ENCODE data around the gene XRCC1.
"Not testable (repeated sequence)": the region's sequence is repeated elsewhere in the genome, so short reads cannot be mapped to it uniquely, and the experiment has no call there.

The XRCC1 gene

GRCh38 chr19:43541920-43542650 is 33.2 kb downstream of the XRCC1 start:
- no peak for DNase-seq

- no peak for DNase-seq
These were observed 34.9 kb downstream of the XRCC1 start for GRCh38 chr19:43540381-43540780.

GRCh38 chr19:43538922-43539321 is 36.4 kb downstream of the XRCC1 start:
- DNase-seq, result no peak

DNA sequence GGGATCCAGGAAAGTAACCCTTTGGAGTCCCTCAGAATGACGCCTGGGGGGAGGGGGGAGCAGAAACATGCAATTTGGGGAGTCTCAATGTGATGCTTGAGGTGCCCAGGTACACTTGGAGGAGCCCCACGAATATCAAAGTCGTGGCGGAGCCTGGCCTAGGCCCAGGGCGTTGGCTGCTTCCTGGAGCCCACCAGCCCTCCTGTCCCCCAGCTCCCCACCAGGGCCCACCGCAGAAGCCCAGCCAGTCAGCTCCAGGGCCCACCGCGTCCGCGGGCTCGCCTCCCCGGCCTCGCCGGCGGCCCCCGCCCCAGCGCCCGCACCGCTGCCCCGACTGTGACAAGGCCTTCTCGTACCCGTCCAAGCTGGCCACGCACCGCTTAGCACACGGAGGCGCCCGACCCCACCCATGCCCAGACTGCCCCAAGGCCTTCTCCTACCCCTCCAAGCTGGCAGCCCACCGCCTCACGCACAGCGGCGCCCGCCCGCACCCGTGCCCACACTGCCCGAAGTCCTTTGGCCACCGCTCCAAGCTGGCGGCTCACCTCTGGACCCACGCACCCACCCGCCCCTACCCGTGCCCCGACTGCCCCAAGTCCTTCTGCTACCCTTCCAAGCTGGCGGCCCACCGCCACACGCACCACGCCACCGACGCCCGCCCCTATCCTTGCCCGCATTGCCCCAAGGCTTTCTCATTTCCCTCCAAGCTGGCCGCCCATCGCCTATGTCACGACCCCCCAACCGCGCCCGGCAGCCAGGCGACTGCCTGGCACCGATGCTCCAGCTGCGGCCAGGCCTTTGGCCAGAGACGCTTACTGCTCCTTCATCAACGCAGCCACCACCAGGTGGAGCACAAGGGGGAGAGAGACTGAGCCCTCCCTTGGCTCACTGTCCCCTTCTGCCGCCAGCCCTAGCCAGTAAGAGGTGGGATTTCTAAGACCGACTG is 40.2 kb downstream of the XRCC1 start:
- peak; percentile 53 for DNase-seq

- DNase-seq, result no peak
These were observed 41.0 kb downstream of the XRCC1 start for GRCh38 chr19:43534305-43534815.

- DNase-seq, result peak; percentile 96
These were observed 41.6 kb downstream of the XRCC1 start for GRCh38 chr19:43533546-43534304.

DNA sequence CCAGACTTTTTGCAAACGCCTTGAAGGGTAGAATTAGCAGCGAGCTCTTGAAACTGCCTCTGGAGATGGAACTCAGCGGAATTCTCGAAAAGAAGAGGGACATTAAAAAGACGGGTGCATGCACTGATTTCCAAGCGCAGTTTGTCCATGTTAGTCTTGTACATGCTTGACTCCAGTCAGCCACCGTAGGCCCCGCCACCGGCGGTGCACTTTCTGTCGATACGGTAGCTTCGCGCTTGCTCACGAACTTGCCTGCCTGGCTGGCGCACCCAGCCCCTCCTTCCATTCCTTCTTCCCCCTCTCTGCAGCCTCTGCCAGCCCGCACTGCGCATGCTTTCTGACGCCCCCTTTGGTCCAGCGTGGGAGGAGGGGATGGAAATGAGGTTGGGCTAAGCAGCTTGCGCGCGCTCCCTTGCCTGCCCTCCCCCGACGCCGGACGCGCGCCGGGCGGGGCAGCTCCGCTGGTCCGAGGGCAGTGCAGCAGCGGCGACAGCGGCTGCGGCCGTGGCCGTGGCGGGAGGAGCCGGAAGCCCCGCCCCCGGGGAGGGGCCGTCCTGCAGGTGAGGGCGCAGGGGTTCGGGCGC is 42.3 kb downstream of the XRCC1 start, which contains the start of gene ZNF575:
Gene ZNF575, plus strand, starts transcription at position 227 of the 584 bp plus-strand sequence. CDS start 1,235 bp downstream, outside the sequence.
- DNase-seq, result peak; percentile 90

- DNase-seq, result no peak
These were observed 42.8 kb downstream of the XRCC1 start for GRCh38 chr19:43532571-43532961.

DNA sequence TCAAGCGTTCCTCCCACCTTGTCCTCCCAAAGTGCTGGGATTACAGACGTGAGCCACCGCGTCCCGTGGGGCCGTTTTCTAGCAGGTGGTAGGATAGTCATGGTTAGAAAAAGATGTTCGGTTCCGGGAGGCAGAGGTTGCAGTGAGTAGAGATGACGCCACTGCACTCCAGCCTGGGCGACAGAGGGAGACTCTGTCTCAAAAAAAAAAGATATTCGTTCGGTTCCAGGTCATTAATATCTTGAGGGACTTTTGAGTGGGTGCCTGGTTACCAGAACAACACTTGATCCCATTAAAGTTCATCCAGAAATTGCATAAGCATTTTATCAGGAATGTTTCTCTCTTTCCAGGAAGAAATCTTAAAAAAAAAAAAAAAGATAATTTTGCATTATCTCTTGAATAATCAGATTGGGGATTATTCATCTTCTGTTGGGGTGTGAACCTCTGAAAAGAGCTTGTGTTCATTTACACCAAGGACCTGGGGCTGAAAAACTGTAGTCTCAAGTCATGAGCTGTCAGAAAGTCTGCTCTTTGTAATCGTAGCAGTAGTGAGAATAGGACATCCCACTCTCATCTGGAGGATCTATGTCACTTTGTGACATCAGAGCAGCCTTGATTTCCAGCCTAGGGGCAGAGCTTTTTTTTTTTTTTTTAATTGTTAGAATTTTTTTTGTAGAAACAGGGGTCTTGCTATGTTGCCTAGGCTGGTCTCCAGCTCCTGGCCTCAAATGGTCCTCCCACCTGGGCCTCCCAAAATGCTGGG is 47.3 kb downstream of the XRCC1 start:
- DNase-seq, result no peak

GRCh38 chr19:43526884-43527859 is 48.2 kb downstream of the XRCC1 start, which contains the start of gene ETHE1:
Gene ETHE1, minus strand, starts transcription at chr19:43527201. Its CDS starts 24 bp downstream, at chr19:43527177.
- DNase-seq, result peak; percentile 85

GRCh38 chr19:43525836-43526771 is 49.2 kb downstream of the XRCC1 start:
- DNase-seq, result peak; percentile 43

GRCh38 chr19:43524922-43525835 is 50.1 kb downstream of the XRCC1 start:
- DNase-seq, result peak; percentile 58

- not testable (repeated sequence) for DNase-seq
These were observed 51.6 kb downstream of the XRCC1 start for GRCh38 chr19:43523696-43524095.

DNA sequence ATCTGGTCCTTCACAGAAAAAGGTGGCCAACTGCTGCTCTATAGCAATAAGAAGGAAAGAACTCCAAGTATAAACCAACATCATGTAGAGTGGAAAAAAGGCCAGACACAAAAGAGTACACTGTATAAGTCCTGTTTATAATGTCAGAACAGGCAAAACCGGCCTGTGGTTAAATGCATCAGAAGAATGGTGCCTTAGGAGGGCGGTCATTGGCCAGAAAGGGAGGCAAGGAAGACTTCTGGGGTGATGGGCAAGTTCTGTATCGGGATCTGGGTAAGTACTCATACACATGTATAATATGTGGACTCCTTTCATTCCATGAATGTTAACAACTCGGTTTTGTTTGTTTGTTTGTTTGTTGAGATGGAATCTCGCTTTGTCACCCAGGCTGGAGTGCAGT is 52.4 kb downstream of the XRCC1 start:
- DNase-seq, result no peak

- DNase-seq, result peak; percentile 92
These were observed 55.8 kb downstream of the XRCC1 start for GRCh38 chr19:43519436-43520088.

- DNase-seq, result no peak
These were observed 57.3 kb downstream of the XRCC1 start for GRCh38 chr19:43518051-43518450.

DNA sequence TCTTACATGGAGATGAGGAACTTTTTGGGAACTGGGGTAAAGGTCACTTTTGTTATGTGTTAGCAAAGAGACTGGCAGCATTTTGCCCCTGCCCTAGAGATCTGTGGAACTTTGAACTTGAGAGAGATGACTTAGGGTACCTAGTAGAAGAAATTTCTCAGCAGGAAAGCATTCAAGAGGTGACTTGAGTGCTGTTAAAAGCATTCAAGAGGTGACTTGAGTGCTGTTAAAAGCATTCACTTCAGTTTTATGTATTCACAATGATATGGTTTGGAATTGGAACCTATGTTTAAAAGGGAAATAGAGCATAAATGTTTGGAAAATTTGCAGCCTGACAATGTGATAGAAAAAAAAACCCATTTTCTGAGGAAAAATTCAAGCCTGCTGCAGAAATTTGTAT is 62.9 kb downstream of the XRCC1 start:
- not testable (repeated sequence) for DNase-seq

Measured in CD4-positive, alpha-beta T cell treated with Interleukin-17A for 4 hours (primary cell).